Fibroblast of pulmonary artery (primary cell): ENCODE results near the gene ANKRD66.
A peak's percentile ranks its signal among the peaks of the same experiment; 100 is the strongest.

Experiments used
- DNase-seq: peaks from one replicate; pipeline ENCODE4 v3.0.0-alpha.2; 2010; ENCODE audit warnings: low read depth
- H3K4me3 ChIP-seq: replicated peaks from 2 replicates; pipeline ENCODE4 v1.5.1; 2011; ENCODE audit warnings: low read depth, mild to moderate bottlenecking, control low read depth, low read length, moderate library complexity
- TF ChIP-seq, protein P1 (sequence below): IDR thresholded peaks from 2 replicates; pipeline ENCODE4 v1.5.1; 2011; ENCODE audit warnings: mild to moderate bottlenecking, control low read depth, low read length, inconsistent platforms; ENCODE audit errors: missing control alignments

Gene ANKRD66

DNA sequence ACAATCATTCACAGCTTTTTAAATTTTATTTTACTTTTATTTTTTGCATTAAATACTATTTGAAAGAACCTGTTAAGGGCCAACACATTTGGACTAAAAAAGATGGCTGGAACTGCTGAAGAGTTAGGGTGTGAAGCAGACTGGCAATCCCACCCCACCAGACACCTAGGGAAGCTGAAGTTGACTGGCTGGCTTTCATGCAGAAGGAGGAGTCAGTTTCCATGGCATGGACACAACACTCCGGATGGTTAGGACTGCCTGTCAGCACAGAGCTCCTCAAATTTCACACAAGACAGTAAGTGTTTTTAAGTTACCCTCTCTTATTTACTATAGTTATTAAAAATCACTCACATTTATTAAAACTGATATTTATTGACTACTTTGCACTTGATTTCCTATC, at the start of gene ANKRD66:
TSS of gene ANKRD66 (plus strand) at position 238 of the 400 bp plus-strand sequence. CDS start 5,016 bp downstream, outside the sequence.
- TF ChIP-seq, protein P1, sequence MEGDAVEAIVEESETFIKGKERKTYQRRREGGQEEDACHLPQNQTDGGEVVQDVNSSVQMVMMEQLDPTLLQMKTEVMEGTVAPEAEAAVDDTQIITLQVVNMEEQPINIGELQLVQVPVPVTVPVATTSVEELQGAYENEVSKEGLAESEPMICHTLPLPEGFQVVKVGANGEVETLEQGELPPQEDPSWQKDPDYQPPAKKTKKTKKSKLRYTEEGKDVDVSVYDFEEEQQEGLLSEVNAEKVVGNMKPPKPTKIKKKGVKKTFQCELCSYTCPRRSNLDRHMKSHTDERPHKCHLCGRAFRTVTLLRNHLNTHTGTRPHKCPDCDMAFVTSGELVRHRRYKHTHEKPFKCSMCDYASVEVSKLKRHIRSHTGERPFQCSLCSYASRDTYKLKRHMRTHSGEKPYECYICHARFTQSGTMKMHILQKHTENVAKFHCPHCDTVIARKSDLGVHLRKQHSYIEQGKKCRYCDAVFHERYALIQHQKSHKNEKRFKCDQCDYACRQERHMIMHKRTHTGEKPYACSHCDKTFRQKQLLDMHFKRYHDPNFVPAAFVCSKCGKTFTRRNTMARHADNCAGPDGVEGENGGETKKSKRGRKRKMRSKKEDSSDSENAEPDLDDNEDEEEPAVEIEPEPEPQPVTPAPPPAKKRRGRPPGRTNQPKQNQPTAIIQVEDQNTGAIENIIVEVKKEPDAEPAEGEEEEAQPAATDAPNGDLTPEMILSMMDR: no peak
- DNase-seq: no peak
- H3K4me3 ChIP-seq: no peak within 1 kb of the TSS

DNA sequence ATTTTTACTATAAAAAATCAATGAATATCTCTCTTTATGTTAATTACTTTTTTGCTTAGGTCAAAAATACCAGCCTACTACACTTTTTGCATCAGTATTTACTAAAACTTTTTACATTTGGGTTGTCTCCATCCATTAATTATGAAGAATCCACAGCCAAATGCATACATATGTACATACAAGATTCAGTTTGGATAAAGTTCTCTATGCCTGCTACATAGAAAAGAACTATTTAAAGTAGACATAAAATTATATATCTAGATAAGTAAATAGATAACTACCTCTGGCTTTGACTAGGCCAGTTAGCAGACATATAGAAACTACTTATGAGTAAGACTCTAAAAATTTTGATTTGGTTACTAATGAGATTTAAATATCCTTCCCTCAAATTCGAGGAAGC, 46.8 kb upstream of the ANKRD66 start:
- no peak for DNase-seq
- no peak overlapping the region for H3K4me3 ChIP-seq
- TF ChIP-seq, protein P1: no peak

DNA sequence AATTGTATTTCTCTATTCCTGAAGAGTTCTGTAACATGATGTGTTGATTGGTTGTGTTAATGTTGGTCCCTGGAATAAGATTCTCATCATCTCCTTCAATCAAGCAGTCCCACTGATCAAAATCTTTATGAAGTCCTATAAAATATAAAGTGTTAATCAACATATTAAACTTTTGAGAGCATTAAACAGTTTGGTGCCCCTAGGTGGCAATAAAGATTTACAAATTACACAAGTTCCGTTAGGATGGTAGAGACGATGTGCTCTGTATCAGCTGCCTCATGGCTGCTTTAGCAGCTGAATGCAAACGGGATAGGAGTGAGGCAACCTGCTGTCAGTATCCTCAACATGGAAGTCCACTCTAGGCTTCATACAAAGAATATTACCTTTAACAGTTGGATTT, 42.2 kb upstream of the ANKRD66 start:
- TF ChIP-seq, protein P1: no peak
- no peak overlapping the region for H3K4me3 ChIP-seq
- DNase-seq: peak; percentile 40

DNA sequence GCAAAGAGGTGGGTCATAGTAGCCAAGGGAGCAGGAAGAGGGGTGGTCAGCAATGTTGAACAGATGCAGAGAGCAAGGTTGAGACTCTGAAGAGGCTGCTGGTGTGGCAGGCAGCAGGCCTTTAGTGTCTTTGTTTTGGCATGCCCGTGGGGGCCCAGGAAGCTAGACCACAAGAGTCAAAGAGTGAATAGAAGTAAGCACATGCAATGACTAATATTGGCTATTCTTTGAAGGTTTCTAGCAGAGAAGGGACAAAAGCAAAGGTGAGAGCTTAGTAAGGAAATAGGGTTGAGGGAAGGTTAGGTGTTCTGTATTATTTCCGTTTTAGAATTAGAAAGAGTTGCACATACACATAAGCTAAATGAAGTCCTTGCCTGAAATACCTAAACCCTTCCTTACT, 40.3 kb upstream of the ANKRD66 start:
- no peak for DNase-seq
- no peak overlapping the region for H3K4me3 ChIP-seq
- TF ChIP-seq, protein P1: no peak

DNA sequence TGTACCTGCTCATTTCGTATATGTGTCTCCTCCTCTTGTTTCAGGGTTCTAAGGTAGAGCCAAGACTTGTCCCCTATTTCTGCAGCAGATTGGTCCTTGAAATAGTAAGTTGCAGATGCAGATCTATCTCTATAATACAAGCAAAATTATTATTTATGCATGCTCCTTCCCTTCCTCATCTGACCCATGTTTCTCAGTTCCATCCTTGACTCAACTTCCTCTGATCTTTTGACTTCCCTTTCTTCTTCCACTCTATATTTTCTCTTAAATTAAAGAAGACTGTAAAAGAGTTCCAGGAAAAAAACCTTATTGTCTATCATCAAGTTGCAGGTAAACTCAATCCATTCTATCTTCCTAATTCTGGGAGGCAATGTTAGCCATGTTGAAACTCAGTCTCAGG, 35.2 kb upstream of the ANKRD66 start:
- no peak for DNase-seq
- no peak overlapping the region for H3K4me3 ChIP-seq
- TF ChIP-seq, protein P1: no peak

DNA sequence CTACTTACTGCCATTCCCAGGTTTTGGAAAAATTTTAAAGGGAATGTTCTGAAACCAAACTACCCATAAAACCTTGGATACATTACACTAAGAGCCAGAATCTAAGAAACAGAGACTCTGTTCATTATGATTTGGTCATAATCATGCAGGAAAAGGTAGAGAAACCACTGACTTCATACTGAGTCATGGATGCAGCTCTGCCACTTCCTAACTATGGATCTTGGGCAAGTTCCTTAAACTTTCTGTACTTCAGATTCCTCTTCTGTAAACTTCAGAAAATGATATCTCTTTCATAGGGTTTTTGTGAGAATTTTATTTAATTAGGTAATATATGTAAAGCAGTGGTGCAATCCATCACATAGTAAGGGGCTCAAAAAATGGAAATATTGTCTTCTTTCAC, 31.6 kb upstream of the ANKRD66 start:
- H3K4me3 ChIP-seq: no peak overlapping the region
- no peak for DNase-seq
- TF ChIP-seq, protein P1: no peak

DNA sequence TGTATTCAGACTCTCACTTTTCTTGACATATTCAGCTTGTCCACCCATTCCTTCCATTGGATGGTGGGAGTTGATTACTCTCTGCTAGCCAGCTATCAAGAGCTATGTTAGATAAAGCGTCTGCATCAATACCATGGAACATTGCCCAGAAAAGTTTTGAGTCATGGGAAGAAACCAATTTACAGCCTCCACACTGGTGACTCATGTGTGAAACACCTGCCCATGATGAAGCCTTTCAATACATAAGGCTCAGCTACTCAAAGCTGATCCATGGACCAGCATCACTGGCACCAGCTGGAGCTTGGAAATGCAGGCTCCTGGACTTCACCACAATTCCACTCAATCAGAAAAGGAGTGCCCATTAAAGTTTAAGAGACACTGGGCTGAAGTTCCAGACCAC, 27.6 kb upstream of the ANKRD66 start:
- H3K4me3 ChIP-seq: no peak overlapping the region
- peak; percentile 21 for DNase-seq
- TF ChIP-seq, protein P1: no peak
